RPMI7951 (cell line): ENCODE measurements around the gene AMY1C. TPM values are rescaled to one million over a fixed set of nuclear protein-coding genes. Genes with fewer than 3 reads are reported as not detected.
"Not testable (repeated sequence)": the region's sequence is repeated elsewhere in the genome, so short reads cannot be mapped to it uniquely, and the experiment has no call there.

ENCODE experiments used
- DNase-seq: peaks from one replicate; pipeline ENCODE4 v3.0.0-alpha.2; 2012; ENCODE audit warnings: low read depth
- total RNA-seq: library from RNA; depleted of rRNA; stranded (reverse); fragments of >200 nt; shearing (Covaris generic); gene quantifications from 2 replicates; pipeline ENCODE4 v1.2.3, GENCODE V29; 2014; rRNA removed

AMY1C gene
- total RNA-seq: not detected in 2 replicates

GRCh38 chr1:103749598-103749997 is at the start of gene AMY1C:
Gene AMY1C (plus strand): TSS chr1:103749898. CDS start chr1:103750470, 572 bp downstream.
- not testable (repeated sequence) for DNase-seq

- not testable (repeated sequence) for DNase-seq
Measured at GRCh38 chr1:103700669-103701068, 49.0 kb upstream of the AMY1C start.

DNA sequence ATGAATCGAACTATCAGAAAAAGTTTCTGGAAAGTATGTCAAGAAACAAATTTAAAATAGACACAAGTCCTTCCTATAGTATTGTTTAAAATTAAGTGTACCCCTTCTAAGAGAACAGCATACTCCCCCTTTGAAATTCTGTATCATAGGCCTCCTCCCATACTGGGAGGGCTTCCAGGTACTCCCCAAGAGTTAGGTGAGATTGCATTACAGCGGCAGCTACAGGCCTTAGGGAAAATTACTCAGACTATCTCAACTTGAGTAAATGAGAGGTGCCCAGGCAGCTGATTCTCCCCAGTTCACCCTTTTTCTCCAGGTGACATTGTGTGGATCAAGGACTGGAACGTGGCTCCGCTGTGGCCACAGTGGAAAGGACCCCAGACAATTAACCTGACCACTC is 48.4 kb upstream of the AMY1C start:
- not testable (repeated sequence) for DNase-seq

GRCh38 chr1:103707670-103708069 is 42.0 kb upstream of the AMY1C start:
- not testable (repeated sequence) for DNase-seq

- not testable (repeated sequence) for DNase-seq
Measured at GRCh38 chr1:103710381-103710780, 39.3 kb upstream of the AMY1C start.

GRCh38 chr1:103717404-103717803 is 32.3 kb upstream of the AMY1C start:
- not testable (repeated sequence) for DNase-seq

- not testable (repeated sequence) for DNase-seq
Measured at GRCh38 chr1:103721473-103721872, 28.2 kb upstream of the AMY1C start.

DNA sequence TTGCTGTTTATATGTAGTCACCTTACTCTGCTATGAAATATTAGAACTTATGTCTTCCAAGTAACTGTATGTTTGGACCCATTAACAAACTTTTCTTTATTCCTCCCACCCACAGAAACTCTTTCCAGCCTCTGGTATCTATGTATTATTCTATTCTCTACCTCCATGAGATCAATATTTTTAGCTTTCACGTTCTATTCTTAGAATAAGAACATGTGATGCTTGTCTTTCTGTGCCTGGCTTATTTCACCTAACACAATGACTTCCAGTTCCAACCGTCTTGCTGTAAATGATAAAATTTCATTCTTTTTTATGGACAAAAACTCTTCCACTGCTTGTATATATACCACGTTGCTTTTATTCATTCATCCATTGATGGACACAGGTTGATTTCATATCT is 14.4 kb upstream of the AMY1C start:
- not testable (repeated sequence) for DNase-seq

GRCh38 chr1:103738031-103738430 is 11.7 kb upstream of the AMY1C start:
- DNase-seq: not testable (repeated sequence)

DNA sequence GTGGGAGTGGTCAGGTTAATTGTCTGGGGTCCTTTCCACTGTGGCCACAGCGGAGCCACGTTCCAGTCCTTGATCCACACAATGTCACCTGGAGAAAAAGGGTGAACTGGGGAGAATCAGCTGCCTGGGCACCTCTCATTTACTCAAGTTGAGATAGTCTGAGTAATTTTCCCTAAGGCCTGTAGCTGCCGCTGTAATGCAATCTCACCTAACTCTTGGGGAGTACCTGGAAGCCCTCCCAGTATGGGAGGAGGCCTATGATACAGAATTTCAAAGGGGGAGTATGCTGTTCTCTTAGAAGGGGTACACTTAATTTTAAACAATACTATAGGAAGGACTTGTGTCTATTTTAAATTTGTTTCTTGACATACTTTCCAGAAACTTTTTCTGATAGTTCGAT is 5.2 kb upstream of the AMY1C start:
- not testable (repeated sequence) for DNase-seq

DNA sequence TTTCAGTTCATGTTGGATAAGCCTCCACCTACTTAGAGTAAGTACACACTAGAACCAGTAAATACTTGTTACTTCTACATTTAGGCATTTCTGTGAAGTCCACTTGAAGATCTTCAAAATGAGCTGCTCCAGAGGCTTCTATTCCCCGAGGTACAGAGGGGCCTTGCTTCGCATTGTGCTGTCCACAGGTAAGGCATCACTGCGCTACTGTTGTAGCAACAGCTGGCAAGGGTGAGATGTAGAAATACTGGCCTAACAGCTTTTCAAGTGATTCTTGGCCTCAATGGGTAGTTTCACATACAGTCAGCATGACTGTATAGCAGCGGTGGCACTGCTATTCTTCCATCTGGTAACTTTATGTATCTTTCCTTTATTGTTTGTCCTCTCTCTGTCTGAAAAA is 4.7 kb upstream of the AMY1C start:
- not testable (repeated sequence) for DNase-seq

DNA sequence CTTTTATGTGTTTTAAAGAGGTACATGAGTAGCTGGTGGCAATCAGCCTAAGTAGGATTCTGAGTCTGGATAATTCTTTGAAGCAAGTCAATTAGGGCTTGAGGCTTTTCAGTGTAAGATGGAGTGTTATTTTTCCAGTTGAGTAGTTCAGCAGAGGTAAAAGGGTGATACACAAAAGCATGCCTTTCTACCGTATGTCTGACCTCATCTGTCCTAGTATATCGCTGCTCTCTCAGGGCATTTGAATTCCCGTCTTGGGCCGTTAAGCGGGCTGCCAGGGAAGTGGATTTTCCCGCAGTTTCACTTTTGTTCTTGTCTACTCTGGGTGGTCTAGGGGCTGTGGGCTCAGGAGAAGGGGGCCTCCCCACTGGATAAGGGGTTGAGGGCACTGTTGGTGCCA is 1.4 kb upstream of the AMY1C start:
- DNase-seq: not testable (repeated sequence)

- DNase-seq: no peak
Measured at GRCh38 chr1:103761896-103762295, 12.2 kb downstream of the AMY1C start.

DNA sequence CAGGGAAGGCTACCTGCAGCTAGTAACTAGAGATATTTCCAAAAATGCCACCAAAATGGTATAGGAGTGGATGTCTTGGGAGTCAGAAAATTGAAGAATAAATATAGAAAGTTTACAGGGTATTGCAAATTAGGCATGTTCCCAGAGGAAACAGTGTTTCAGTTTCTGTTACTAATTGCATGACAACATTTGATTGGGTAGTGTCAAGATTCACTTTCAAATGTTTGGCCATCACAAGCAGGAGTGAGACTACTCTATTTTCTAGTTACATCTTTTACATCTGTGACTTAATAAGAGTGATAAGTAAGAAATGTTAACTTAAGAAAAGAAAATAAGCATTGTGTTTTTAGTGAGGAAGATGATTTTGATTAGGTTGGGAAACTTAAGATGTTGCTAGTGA is 30.2 kb downstream of the AMY1C start:
- DNase-seq: no peak

DNA sequence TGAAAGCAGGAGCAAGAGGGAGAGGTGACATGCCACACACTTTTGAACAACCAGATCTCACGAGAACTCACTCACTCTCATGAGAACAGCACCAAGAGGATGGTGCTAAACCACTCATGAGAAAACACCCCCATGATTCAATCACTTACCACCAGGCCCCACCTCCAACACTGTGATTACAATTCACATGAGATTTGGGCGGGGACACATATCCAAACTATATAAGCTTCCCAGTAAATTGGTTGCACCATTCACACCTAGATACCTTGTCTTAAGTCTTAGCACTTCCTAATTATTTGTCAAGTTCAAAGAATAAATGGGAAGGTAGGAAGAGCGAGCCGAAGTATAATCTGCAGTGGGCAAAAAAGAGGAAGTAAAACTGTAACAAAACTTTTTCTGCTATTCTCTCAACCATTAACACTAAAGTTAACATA is 34.3 kb downstream of the AMY1C start:
- no peak for DNase-seq

DNA sequence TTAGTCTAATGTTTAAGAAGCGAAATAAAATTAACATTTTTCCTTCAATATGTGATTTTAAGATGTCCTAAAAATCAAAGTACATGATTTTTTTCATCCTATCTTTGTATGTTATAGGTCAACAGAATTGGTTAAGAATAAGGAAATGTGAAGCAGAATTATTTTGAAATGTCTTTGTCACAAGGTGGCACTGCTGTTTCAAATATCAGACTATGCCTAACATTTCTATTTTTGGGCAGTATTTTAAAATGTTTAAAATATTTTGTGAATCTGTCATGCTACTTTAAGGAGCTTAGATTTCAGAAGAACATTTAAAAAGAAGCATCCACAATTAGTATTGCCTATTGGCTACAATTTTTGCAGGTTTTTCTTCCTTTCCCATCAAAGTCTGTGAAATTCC is 38.7 kb downstream of the AMY1C start:
- peak; percentile 4 for DNase-seq

GRCh38 chr1:103790172-103790571 is 40.5 kb downstream of the AMY1C start:
- DNase-seq: no peak

Other genes starting within 250 kb of the AMY1C start
- 5.3 and 7.7 TPM in 2 replicates for gene RNPC3, start 224.2 kb upstream of the AMY1C start, total RNA-seq
- 0.48 and 0.88 TPM in 2 replicates for gene AMY2B, start 178.3 kb upstream of the AMY1C start, total RNA-seq
- gene AMY2A, start 132.5 kb upstream of the AMY1C start, total RNA-seq: not detected in 2 replicates
- not detected in 2 replicates for gene AMY1A, start 94.1 kb upstream of the AMY1C start, total RNA-seq
- gene AMY1B, start 53.7 kb upstream of the AMY1C start, total RNA-seq: not detected in 2 replicates